Liver (tissue), 9 donors: ENCODE results near the gene CRHR2. TPM values are rescaled to one million over a fixed set of nuclear protein-coding genes. Genes with fewer than 3 reads are reported as not detected.

Experiments
- DNase-seq: peaks from one replicate; pipeline ENCODE4 v3.0.0-alpha.2; 2017; ENCODE audit warnings: low spot score
- H3K27ac ChIP-seq, 2 donors: one replicate each; pipeline ENCODE4 v1.7.0; 2013; ENCODE audit warnings: inconsistent platforms in 2 of 2, low read length in 2 of 2, control low read depth in 1 of 2, low read depth in 1 of 2, mild to moderate bottlenecking in 1 of 2
- H3K27me3 ChIP-seq, 4 donors: one replicate each; pipeline versions ENCODE4 v1.6.1 to v1.7.0; 2013; ENCODE audit warnings: low read length in 3 of 4, inconsistent platforms in 1 of 4, mild to moderate bottlenecking in 1 of 4, moderate library complexity in 1 of 4; ENCODE audit not compliant: control insufficient read depth in 4 of 4, insufficient read depth in 4 of 4
- H3K36me3 ChIP-seq, 4 donors: one replicate each; pipeline versions ENCODE4 v1.6.1 to v1.7.0; 2013; ENCODE audit warnings: low read length in 3 of 4, mild to moderate bottlenecking in 3 of 4, low read depth in 1 of 4, moderate library complexity in 1 of 4; ENCODE audit not compliant: control insufficient read depth in 4 of 4, insufficient read depth in 3 of 4
- H3K4me1 ChIP-seq, 4 donors: one replicate each; pipeline versions ENCODE4 v1.6.1 to v1.7.0; 2013; ENCODE audit warnings: low read length in 3 of 4, mild to moderate bottlenecking in 3 of 4, moderate library complexity in 1 of 4; ENCODE audit not compliant: control insufficient read depth in 4 of 4, insufficient read depth in 4 of 4
- H3K4me3 ChIP-seq, 3 donors: one replicate each; pipeline versions ENCODE4 v1.6.1 to v1.7.0; 2013; ENCODE audit warnings: low read length in 3 of 3, control low read depth in 1 of 3, low read depth in 1 of 3, mild to moderate bottlenecking in 1 of 3
- H3K9ac ChIP-seq, 2 donors: one replicate each; pipeline ENCODE4 v1.7.0; 2013; ENCODE audit warnings: low read length in 2 of 2, mild to moderate bottlenecking in 2 of 2, moderate library complexity in 2 of 2, control low read depth in 1 of 2, low read depth in 1 of 2
- H3K9me3 ChIP-seq, 4 donors: one replicate each; pipeline versions ENCODE4 v1.6.1 to v1.7.0; 2013; ENCODE audit warnings: low read length in 3 of 4; ENCODE audit not compliant: control insufficient read depth in 4 of 4
- ATF3 ChIP-seq: IDR thresholded peaks from 2 replicates; pipeline ENCODE4 v1.6.1; 2016; ENCODE audit warnings: antibody characterized with exemption
- EGR1 ChIP-seq, 2 donors: IDR thresholded peaks; 2 replicates each; pipeline ENCODE4 v1.6.1; 2016 to 2018; ENCODE audit warnings: antibody characterized with exemption in 2 of 2, low read depth in 2 of 2
- FOXA2 ChIP-seq: IDR thresholded peaks from 2 replicates; pipeline ENCODE4 v1.6.1; 2016; ENCODE audit warnings: antibody characterized with exemption
- GABPA ChIP-seq, 2 donors: IDR thresholded peaks in 1 of 2; conservative IDR thresholded peaks in 1 of 2; 2 replicates each; pipeline ENCODE4 v1.6.1; 2016; ENCODE audit warnings: antibody characterized with exemption in 2 of 2, mild to moderate bottlenecking in 1 of 2, moderate library complexity in 1 of 2
- HNF4A ChIP-seq, 2 donors: conservative IDR thresholded peaks; 2 replicates each; pipeline ENCODE4 v1.6.1; 2016; ENCODE audit warnings: antibody characterized with exemption in 2 of 2, mild to moderate bottlenecking in 2 of 2
- HNF4G ChIP-seq: IDR thresholded peaks from 2 replicates; pipeline ENCODE4 v1.6.1; 2016; ENCODE audit warnings: antibody characterized with exemption
- JUND ChIP-seq, 2 donors: IDR thresholded peaks; 2 replicates each; pipeline ENCODE4 v1.6.1; 2016; ENCODE audit warnings: antibody characterized with exemption in 2 of 2
- NR2F2 ChIP-seq: IDR thresholded peaks from 2 replicates; pipeline ENCODE4 v1.6.1; 2016; ENCODE audit warnings: antibody characterized with exemption
- RAD21 ChIP-seq, 2 donors: IDR thresholded peaks; 2 replicates each; pipeline ENCODE4 v1.6.1; 2016; ENCODE audit warnings: antibody characterized with exemption in 2 of 2, mild to moderate bottlenecking in 2 of 2
- REST ChIP-seq: IDR thresholded peaks from 2 replicates; pipeline ENCODE4 v1.6.1; 2016; ENCODE audit warnings: antibody characterized with exemption, mild to moderate bottlenecking
- SP1 ChIP-seq: IDR thresholded peaks from 2 replicates; pipeline ENCODE4 v1.6.1; 2018; ENCODE audit warnings: antibody characterized with exemption, mild to moderate bottlenecking
- TAF1 ChIP-seq: conservative IDR thresholded peaks from 2 replicates; pipeline ENCODE4 v1.6.1; 2016; ENCODE audit warnings: antibody characterized with exemption, mild to moderate bottlenecking
- YY1 ChIP-seq: IDR thresholded peaks from 2 replicates; pipeline ENCODE4 v1.6.1; 2016; ENCODE audit warnings: antibody characterized with exemption, mild to moderate bottlenecking
- ZBTB33 ChIP-seq: IDR thresholded peaks from 2 replicates; pipeline ENCODE4 v1.6.1; 2016; ENCODE audit warnings: antibody characterized with exemption
- WGBS: extraction: QIAGEN DNeasy Blood & Tissue Kit; methylation state at CpG from one replicate; pipeline ENCODE4 v1.1.7; 2013; 5-methylcytosine and 5-hydroxymethylcytosine counted together
- polyA plus RNA-seq, 2 donors: library from polyadenylated mRNA; stranded (reverse) in 1 of 2; unstranded in 1 of 2; fragments of 200-250 nt in 1 of 2; fragments of >200 nt in 1 of 2; fragmentation: Nextera tagmentation in 1 of 2; extraction: Ambion mirVana in 1 of 2; gene quantifications; one replicate each; pipeline versions ENCODE4 v1.2.1 to v1.2.3, GENCODE V29; 2013 to 2015
- total RNA-seq, 2 donors: library from RNA; depleted of rRNA; stranded (reverse); fragments of >200 nt; gene quantifications; one replicate each; pipeline ENCODE4 v1.2.3, GENCODE V29; 2014
- TF ChIP-seq, protein P1 (sequence below): fragments of 150-350 bp; IDR thresholded peaks from 2 replicates; pipeline ENCODE4 v1.5.1; 2017; ENCODE audit warnings: improper control_type of control experiment, low read depth, low read length; ENCODE audit not compliant: missing input control
- TF ChIP-seq, protein P2 (sequence below): IDR thresholded peaks from 2 replicates; pipeline ENCODE4 v1.6.1; 2016; ENCODE audit warnings: antibody characterized with exemption
- donor health status: healthy.
- donor health status: healthy.
- donor health status: healthy.
- donor health status: healthy.
- donor health status: healthy.

The CRHR2 gene
- total and polyA plus RNA-seq, 4 donors = not detected

GRCh38 chr7:30681815-30682211 is 443 bp downstream of the CRHR2 start (continued):
- TF ChIP-seq REST (no peak), SP1 (no peak), ZBTB33 (no peak)

DNA sequence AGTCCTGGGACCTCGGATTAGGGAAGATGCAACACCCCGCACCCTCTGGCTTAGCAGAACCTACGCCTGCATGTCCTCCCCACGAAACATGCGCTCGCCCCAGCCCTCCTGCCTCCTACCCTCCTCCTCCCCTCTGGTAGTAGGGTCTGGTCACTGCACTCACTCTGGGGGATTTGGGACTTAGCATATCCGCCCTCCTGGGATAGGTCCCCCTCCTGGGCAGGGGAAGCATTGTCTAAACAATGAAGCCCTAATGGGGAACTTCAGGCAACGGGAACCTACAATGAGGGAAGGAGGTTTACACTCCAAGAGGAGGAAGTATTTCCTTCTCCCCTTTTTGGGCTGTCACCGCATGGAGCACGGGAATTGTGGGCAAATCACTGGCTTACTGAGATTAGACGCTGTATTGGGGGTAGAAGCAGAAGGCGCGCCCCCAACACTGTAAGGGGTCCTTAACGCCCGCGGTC is 892 bp downstream of the CRHR2 start:
- Histone ChIP-seq H3K9me3 (no peaks in the 10 kb centered on the region), H3K27me3 (peaks cover 3 to 13% (median 5%) of the 10 kb centered on the region in 4 donors), H3K9ac (no peak overlapping the region), H3K4me1 (peaks cover 5 to 10% (median 8%) of the 10 kb centered on the region in 4 donors), H3K27ac (no peak overlapping the region), H3K36me3 (no peaks in the 10 kb centered on the region), H3K4me3 (peak overlapping the region in 1 of 3 donors; percentile 28)
- WGBS = 17% methylated on average over 16 of the region's 16 CpGs
- TF ChIP-seq, protein P1, sequence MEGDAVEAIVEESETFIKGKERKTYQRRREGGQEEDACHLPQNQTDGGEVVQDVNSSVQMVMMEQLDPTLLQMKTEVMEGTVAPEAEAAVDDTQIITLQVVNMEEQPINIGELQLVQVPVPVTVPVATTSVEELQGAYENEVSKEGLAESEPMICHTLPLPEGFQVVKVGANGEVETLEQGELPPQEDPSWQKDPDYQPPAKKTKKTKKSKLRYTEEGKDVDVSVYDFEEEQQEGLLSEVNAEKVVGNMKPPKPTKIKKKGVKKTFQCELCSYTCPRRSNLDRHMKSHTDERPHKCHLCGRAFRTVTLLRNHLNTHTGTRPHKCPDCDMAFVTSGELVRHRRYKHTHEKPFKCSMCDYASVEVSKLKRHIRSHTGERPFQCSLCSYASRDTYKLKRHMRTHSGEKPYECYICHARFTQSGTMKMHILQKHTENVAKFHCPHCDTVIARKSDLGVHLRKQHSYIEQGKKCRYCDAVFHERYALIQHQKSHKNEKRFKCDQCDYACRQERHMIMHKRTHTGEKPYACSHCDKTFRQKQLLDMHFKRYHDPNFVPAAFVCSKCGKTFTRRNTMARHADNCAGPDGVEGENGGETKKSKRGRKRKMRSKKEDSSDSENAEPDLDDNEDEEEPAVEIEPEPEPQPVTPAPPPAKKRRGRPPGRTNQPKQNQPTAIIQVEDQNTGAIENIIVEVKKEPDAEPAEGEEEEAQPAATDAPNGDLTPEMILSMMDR = no peak
- TF ChIP-seq EGR1 (IDR thresholded peaks at IDR 0.05; ENCODE audit: low read depth in 2 of 2) = no peak
- no peak for TF ChIP-seq GABPA (IDR thresholded peaks at IDR 0.05 in 1 of 2, conservative IDR thresholded peaks at IDR 0.05 in 1 of 2)
- TF ChIP-seq ATF3 = no peak
- TF ChIP-seq YY1 = no peak
- TF ChIP-seq, protein P2, sequence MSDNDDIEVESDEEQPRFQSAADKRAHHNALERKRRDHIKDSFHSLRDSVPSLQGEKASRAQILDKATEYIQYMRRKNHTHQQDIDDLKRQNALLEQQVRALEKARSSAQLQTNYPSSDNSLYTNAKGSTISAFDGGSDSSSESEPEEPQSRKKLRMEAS = no peak
- TF ChIP-seq JUND (IDR thresholded peaks at IDR 0.05) = no peak
- TF ChIP-seq FOXA2 = no peak
- TF ChIP-seq RAD21 (IDR thresholded peaks at IDR 0.05) = no peak
- TF ChIP-seq REST = no peak
- TF ChIP-seq ZBTB33 = no peak
- TF ChIP-seq NR2F2 = no peak
- no peak for TF ChIP-seq TAF1
- no peak for TF ChIP-seq HNF4A (conservative IDR thresholded peaks at IDR 0.05)
- no peak for TF ChIP-seq HNF4G
- no peak for DNase-seq
